ENCODE results near the gene RFTN1. TPM values are rescaled to one million over a fixed set of nuclear protein-coding genes. Genes with fewer than 3 reads are reported as not detected.

Gene RFTN1
- total and polyA plus RNA-seq, 3 donors from 2014 or later, result 20.8 to 25.7 (median 22.2) TPM

GRCh38 chr3:16302082-16302631, 211.3 kb downstream of the RFTN1 start:
- Histone ChIP-seq H3K27me3 (no peaks in the 10 kb centered on the region), H3K36me3 (ENCODE audit: low read depth, missing control alignments) (no peaks in the 10 kb centered on the region), H3K9me3 (no peaks in the 10 kb centered on the region), H3K27ac (no peak overlapping the region), H3K4me3 (no peak overlapping the region), H3K4me1 (no peaks in the 10 kb centered on the region)
- 82 to 83% methylated on average over 6 of the region's 6 CpGs for WGBS, 2 donors
- TF ChIP-seq POLR2A (IDR thresholded peaks at IDR 0.05) (no peak), CTCF (IDR thresholded peaks at IDR 0.05) (no peak)
- no peak for DNase-seq
- intact Hi-C loops (cut with DNase I; ENCODE audit: low total_unique reads), result no loop called here

DNA sequence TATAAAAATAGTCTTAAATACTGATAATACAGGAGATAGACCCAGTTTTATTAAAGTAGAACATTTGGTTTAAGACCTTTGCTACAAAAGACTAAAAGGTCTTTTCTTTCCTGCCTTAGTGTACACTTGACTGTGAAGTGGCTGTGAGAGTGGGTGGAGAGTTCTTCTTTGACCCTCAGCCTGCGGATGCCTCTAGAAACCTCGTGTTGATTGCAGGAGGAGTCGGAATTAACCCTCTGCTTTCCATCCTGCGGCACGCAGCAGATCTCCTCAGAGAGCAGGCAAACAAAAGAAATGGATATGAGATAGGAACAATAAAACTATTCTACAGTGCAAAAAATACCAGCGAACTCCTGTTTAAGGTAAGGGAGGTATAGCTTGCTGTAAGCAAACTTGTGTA, 212.0 kb downstream of the RFTN1 start:
- no peaks in the 10 kb centered on the region for H3K9me3 ChIP-seq
- intact Hi-C loops (cut with DNase I; ENCODE audit: low total_unique reads), result no loop called here
- no peaks in the 10 kb centered on the region for H3K36me3 ChIP-seq (ENCODE audit: low read depth, missing control alignments)
- H3K4me1 ChIP-seq, result no peaks in the 10 kb centered on the region
- H3K27ac ChIP-seq, result no peak overlapping the region
- TF ChIP-seq CTCF (IDR thresholded peaks at IDR 0.05) (no peak), POLR2A (IDR thresholded peaks at IDR 0.05) (no peak)
- no peak overlapping the region for H3K4me3 ChIP-seq
- 67 to 68% methylated on average over 6 of the region's 6 CpGs for WGBS, 2 donors
- no peak for DNase-seq
- H3K27me3 ChIP-seq, result no peaks in the 10 kb centered on the region

DNA sequence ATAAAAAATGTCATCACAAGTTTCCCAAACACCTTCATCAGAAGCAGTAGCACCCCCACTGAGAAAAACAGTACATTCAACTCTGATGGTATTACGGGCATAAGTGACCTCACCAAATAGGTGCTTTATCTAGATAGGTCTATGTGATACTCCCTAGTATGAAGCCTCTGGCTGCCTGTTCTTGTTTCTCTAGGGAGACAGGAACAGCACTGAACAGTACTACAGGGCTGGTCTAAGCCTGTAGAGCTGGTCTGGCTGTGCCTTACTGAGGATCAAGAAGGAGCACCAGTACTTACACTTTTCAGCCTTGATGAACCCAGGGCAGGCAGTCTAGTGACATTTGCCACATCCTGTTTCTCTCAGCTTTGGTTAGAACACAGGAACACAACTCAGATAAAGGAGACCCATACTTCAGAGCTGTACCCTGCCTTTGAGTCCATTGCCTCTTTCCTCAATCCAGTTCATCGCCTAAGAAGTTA, 212.6 kb downstream of the RFTN1 start:
- no peak for DNase-seq
- no peak overlapping the region for H3K27ac ChIP-seq
- no peak for TF ChIP-seq POLR2A (IDR thresholded peaks at IDR 0.05)
- 95 to 96% methylated on average over 2 of the region's 2 CpGs for WGBS, 2 donors
- no peaks in the 10 kb centered on the region for H3K27me3 ChIP-seq
- intact Hi-C loops (cut with DNase I; ENCODE audit: low total_unique reads), result no loop called here
- no peak overlapping the region for H3K4me3 ChIP-seq
- H3K4me1 ChIP-seq, result no peaks in the 10 kb centered on the region
- H3K9me3 ChIP-seq, result no peaks in the 10 kb centered on the region
- H3K36me3 ChIP-seq (ENCODE audit: low read depth, missing control alignments), result no peaks in the 10 kb centered on the region

- Histone ChIP-seq H3K36me3 (ENCODE audit: low read depth, missing control alignments) (no peaks in the 10 kb centered on the region), H3K27ac (no peak overlapping the region), H3K9me3 (no peaks in the 10 kb centered on the region), H3K4me1 (no peaks in the 10 kb centered on the region), H3K27me3 (no peaks in the 10 kb centered on the region), H3K4me3 (no peak overlapping the region)
- 79 to 86% methylated on average over 2 of the region's 2 CpGs for WGBS, 2 donors
- intact Hi-C loops (cut with DNase I; ENCODE audit: low total_unique reads), result no loop called here
- DNase-seq, result no peak
- no peak for TF ChIP-seq POLR2A (IDR thresholded peaks at IDR 0.05)
- TF ChIP-seq CTCF (IDR thresholded peaks at IDR 0.05), result no peak
Measured at GRCh38 chr3:16300307-16300706, 213.2 kb downstream of the RFTN1 start.

DNA sequence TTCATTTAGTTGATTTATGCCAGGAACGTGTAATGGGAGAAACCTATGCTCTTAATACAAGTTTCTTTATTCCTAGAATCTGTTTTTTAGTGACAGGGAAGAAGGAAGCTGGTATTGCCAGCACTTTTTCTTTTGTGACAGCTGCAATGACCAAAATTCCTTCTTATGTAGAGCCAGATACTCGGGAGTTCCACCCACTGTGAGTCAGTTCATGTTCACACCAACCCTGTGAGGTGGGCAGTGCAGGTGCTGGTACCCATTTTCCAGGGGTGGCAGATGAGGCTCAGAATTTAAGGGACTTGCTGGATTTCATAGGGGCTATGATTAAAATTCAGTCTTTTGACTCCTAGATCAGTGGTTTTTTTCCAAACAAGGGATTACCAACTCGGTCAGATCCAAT, 213.8 kb downstream of the RFTN1 start:
- no peaks in the 10 kb centered on the region for H3K4me1 ChIP-seq
- no peaks in the 10 kb centered on the region for H3K9me3 ChIP-seq
- no peak overlapping the region for H3K27ac ChIP-seq
- H3K4me3 ChIP-seq, result no peak overlapping the region
- intact Hi-C loops (cut with DNase I; ENCODE audit: low total_unique reads), result no loop called here
- no peak for DNase-seq
- WGBS, 2 donors, result 85 to 87% methylated on average over 3 of the region's 3 CpGs
- H3K27me3 ChIP-seq, result no peaks in the 10 kb centered on the region
- H3K36me3 ChIP-seq (ENCODE audit: low read depth, missing control alignments), result no peaks in the 10 kb centered on the region
- TF ChIP-seq CTCF (IDR thresholded peaks at IDR 0.05) (no peak), POLR2A (IDR thresholded peaks at IDR 0.05) (no peak)

Measured in testis (tissue), 3 donors.